DLD1 (cell line): ENCODE results near the gene WSCD2.

Source experiments
- in situ Hi-C: cut with HindIII; loops from 2 replicates; pipeline ENCODE4 v1.10.0; 2017; ENCODE audit warnings: low sequenced_read_pairs

WSCD2 gene

DNA sequence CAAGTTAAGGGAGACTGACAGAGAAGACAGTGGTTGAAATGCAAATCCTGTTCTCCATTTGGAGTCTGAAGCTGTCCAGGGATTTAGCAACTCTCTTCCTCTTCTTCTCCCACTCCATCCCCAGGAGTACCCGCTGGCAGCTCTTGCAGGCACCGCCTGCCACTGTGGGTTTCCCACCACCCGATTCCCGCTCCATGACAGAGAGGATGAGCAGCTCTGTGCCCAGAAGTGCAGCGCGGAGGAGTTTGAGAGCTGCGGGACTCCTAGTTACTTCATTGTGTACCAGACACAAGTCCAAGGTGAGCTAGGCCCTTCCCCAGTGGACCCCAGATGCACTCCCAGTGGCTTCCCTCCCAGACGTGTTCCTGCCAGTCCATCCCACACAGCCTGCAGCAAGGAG lies 97.8 kb downstream of the WSCD2 start:
- in situ Hi-C loops, result no loop called here

DNA sequence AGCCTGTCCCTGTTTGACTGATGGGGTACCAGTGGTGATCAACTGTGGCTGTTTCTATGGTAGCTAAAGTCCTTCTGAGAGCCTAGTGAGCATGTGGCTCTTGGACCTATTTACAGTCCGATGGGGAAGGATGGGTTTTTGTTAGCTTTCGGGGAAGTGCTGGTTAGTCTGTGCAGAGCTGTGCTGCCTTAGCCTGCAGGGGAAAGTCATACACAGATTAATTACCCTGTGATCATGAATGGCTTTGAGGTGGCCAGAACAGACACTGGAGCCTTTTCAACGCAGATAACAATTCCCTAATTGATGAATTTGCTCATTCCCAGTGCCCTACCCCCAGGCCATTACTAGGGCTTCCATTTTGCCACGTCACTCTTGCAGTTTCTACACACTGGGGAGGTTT lies 99.7 kb downstream of the WSCD2 start:
- in situ Hi-C loops, result no loop called here

DNA sequence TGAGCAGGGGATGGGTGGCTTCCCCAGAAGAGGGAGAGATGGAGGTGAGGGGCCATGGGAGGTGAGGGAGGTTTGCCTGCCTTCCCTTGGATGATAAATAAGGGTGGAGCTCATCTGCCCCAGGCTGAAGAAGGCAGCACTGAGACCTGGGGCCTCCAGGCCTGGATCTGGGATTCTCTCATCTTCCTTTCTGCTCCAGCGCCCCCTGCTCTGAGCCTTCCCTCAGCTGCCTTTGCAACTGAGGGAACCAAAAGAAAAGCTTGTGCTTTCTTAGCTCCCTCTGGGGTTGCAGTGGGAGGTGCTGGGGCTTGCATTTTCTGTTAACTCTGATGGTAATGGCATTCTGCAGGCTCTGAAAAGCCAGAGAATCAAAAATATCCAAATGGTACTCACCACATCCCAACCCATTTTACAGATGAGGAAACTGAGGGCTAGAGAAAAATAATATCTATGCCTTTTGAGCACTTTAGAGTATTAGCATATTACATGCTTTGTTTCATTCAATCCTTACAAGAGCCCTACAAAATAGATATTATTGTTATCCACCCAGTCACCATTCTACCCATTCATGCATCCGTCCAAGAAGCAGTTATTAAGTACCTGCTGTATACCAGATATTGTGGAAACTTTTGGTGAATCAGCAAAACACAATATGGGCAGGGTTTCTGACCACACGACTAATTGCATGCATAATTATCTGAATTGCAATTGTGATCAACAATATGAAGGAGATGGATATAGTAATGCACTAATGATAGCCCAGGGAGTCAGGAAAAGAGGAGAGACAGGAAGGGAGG lies 102.2 kb downstream of the WSCD2 start:
- in situ Hi-C loops, result no loop called here

DNA sequence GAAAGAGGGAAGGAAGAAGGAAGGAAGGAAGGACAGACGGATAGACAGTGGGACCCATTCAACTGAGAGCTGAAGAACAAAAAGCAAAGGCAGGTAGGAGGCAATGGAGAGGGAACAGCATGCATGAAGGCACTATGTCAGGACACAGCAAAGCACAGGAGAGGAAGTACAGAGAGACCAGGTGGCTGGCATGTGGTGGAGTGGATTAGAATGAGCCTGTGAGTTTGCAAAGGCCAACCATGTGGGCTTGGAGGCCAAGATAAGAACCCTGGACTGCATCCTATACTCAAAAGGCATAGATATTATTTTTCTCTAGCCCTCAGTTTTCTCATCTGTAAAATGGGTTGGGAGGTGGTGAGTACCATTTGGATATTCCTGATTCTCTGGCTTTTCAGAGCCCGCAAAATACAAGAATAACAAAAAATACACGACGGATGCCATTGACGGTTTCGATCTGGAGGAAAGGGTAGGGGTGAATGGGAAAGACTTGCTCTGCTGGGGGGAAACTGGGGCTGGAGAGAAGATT lies 102.9 kb downstream of the WSCD2 start:
- in situ Hi-C loops, result no loop called here

DNA sequence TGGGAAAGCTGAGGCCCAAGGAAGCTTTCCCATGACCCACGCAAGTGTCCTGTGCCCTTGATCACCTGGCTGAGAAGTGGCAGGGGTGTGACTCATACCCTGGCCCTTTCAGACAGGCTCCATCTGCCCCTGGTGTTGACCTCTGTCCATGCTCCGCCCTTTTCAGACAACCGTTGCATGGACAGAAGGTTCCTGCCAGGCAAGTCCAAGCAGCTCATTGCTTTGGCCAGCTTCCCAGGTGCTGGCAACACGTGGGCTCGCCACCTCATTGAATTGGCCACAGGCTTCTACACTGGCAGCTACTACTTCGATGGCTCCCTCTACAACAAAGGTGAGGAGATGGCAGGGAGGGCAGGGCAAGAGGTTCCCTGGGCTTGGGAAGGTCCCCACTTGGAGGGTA lies 103.5 kb downstream of the WSCD2 start:
- in situ Hi-C loops, result no loop called here

DNA sequence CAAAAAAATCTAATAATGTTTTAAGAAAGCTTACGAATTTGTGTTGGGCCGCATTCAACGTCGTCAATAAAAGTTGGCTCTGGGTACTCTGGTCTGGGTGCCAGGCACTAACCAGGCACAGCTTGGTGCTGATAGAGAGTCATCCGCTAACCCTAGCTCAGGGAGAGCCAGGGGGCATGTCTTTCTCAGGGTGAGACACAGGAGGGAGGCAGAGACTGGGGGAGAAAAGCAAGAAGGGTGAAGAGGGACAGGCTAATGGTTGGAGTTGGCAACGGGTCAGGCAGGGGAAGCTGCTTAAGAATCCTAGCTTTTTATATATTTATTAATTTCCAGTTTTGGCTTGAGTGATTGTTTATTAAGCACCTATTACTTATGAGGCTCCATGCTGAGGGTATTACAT lies 105.1 kb downstream of the WSCD2 start:
- in situ Hi-C loops, result no loop called here

DNA sequence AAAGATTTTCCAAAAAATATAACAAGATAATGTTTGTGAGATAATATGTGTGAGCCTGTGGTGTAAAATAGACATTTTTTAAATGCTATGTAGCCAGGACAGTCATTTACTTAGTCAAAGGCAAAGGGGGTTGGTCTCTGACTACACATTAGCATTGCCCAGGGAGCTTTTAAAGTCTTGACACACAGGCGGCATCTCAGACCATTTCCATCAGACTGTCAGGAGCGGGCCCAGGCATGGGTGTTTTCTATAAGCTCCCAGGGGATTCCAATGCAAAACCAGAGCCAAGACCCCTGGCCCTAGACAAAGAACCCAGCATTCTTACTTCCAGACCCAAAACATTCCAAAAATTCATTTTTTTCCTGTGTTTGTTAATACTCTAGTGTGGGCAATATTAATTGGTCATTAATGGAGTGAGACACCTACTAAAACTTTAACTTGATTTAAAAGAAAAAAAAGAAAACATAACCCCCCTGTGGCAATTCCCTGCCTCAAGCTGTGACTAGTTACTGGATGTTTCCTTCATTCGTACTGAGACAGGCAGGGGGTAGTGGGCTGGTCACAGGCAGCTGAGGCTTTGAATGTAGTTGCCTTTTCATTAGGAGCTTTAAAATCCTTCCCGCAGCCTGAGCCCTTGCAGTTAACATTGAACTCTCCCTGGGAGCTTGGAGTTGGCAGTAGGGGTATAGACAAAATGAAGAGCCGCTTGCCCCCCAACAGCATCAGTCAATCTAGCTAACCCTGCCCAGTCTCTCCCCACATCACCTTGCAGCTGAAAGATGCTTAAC lies 106.3 kb downstream of the WSCD2 start:
- in situ Hi-C loops, result no loop called here

DNA sequence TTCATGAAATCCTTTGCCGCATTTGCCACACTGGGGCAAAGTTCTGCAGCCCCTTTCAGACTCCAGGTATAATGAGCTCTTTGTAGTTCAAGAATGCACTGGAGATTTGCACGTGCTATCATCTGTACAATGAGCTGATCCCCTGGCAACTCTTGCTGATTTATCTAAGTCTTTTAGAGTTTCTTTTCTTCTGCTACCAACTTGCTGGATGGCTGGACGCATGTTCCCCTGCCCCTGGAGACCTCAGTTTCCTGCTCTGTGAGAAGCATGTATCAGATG lies 106.8 kb downstream of the WSCD2 start:
- in situ Hi-C loops, result no loop called here

DNA sequence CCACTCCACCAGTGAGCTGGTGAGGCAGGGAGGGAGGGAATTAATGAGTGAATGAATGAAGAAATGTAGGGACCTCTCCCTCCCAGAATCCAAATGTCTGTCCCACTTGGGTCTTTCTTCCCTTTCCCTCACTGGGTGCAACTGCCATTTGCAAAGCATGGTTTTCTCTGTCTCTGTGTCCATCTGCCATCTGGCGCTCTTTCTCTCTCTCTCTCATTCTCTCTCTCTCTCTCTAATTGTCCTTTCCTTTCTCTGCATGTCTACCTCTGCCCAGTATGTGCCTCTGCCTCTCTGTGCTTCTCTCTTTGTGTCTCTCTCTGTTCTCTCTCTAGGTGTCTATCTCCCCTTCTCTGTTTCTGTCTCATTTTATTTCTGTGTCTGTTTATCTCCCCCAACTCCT lies 107.3 kb downstream of the WSCD2 start:
- in situ Hi-C loops, result no loop called here

DNA sequence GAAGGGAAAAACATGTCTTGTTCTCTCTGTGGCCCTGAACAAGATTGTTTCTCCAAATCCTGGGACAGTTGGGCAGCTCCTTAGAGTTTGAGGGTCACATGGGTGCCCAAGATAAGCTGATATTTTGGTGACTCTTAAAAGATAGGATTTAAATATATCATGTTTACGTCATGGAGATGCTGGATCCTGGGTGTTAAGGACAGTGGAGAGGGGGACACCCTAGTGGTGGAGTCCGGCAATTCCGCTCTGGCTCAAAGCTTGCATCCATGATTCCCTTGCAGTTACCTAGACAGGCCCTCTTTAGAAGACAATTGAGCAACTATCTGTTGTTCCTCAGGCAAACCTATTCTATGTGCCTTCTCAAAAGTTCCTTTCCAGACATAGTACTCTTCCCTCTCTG lies 108.2 kb downstream of the WSCD2 start:
- in situ Hi-C loops, result no loop called here

DNA sequence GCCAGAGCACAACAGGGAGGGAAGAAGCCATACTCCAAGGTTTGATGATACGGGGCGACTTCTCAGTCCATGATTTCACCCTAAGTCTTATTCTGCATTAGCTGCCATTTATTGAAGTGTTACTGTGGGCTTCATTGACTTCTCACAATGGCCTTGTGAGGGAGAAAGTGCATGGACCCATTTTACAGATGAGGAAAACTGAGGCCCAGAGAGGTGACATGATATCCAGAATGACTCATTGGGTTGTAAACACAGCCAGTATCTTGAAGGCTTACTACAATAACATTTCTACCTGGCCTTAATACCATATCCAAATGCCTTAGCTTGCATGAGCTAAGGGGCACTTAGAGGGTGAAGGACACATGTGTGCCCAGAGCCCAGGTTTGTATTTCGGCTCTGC lies 109.4 kb downstream of the WSCD2 start:
- in situ Hi-C loops, result no loop called here

DNA sequence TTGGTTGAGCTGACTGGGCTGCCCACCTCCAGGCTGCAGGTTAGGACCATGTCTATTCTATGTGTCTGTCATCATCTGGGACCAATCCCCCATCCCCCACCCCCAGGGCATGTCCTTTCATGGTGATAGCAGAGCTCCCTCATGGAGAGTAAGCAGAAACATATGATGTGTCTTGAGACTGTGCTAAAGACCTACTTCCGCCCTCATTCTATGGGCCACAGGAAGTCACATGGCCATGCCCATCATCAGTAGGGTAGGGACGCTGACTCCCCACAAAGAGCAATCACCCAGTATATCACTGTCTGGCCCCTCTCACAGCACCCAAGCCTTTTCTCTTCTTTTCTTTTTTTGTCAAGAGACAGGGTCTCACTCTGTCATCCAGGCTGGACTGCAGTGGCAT lies 110.3 kb downstream of the WSCD2 start:
- in situ Hi-C loops, result no loop called here

DNA sequence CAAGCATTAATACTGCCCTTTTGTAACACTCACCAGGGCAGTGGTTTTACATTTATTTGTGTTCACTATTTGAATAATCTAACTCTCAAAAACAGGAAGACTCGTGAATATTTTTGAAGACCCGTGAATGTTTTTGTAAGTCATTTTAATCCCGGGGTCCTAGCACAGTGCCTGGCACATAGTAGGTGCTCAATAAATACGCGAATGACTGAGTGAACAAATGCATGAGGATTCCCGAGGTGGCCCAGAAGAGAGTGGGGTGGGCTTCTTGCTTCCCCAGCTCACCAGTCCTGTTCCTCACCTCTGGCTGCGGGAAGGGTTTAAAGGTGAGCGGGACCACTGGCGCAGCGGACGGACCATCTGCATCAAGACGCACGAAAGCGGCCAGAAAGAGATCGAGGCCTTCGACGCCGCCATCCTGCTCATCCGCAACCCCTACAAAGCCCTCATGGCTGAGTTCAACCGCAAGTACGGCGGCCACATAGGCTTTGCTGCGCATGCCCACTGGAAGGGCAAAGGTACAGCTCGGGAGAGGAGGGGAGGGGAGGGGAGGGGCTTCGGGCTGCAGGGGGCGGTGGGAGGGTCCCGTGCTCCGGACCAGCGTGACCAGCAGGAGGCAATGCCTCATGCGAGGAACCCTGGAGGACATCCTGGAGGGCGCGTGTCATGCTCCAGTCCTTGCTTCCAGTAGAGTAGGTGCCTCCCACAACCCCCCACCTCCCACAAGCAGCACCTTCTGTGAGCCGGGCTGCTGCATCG lies 111.1 kb downstream of the WSCD2 start:
- in situ Hi-C loops, result no loop called here

DNA sequence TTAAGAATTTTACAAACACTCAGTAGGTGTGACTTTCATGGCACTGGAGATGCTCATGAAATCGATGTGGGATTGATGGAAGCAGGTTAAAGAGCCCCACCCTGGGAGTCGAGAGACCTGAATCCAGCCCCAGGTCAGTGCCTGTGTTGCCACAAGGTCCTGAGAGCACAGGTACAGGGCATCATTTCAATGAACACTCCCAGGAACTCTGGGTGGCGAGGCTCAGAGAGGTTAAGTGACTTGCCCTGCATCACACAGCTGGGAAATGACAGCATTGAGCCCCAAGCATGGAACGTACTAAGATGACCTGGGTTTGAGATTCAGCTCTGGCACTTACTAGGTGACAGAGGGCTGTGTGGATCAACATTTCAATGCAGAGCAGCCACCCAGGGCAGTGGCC lies 111.8 kb downstream of the WSCD2 start:
- in situ Hi-C loops, result no loop called here

DNA sequence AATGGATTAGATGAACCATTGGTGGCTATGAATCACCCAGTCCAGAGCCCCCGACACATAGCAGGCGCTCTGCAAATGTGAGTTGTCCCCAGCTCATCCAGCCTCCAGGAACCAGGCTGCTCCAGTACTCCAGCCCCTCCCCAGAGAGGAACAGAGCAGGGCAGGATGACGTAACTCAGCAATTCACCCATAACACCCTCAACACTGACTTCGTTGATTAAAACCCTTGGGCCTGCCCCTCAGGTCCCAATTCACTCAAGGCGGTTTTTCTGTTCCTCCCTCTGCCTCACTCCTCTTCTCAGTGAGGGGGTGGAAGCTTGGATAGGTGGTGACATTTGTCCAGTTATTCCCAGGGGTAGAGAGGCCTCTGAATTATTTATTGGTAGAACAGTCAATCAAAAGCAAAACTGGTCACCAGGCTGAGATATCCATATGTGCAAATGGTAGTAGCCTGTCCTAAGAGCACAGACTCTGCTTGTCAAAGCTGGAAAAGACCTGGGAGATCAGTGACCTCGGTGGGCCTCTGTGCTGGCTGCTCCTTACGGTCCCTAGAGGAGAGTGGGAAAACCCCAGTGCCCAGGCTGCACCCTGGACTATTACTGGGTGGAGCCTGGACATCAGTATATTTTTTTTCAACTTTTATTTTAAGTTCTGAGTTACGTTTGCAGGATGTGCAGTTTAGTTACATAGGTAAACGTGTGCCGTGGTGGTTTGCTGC lies 113.1 kb downstream of the WSCD2 start:
- in situ Hi-C loops, result no loop called here

DNA sequence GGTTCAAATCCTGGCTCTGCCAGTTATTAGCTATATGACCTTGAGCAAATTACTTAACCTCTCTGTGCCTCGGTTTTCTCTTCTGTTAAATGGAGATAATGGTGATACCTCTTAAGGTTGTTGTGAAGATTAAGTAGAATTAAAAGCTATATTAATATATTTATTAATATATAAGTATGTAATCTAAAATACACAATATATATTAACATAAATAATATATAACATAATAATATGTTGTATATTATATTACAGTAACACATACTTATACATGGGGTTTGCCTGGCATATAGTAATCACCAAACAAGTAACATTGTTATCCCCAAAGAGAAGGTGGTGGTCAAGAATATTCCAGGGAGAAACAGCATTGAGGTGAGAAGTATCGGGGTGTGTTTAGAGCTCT lies 118.0 kb downstream of the WSCD2 start:
- in situ Hi-C loops, result no loop called here

DNA sequence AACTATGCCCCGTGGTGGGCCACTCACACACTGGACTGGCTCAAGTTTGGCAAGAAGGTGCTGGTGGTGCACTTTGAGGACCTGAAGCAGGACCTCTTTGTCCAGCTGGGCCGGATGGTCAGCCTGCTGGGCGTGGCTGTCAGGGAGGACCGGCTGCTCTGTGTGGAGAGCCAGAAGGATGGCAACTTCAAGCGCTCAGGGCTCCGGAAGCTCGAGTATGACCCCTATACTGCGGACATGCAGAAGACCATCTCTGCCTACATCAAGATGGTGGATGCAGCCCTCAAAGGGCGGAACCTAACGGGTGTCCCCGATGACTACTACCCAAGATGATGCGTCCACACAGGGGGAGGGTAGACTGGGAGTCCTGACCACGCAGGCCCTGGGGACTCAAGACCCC lies 118.9 kb downstream of the WSCD2 start:
- in situ Hi-C loops, result no loop called here

DNA sequence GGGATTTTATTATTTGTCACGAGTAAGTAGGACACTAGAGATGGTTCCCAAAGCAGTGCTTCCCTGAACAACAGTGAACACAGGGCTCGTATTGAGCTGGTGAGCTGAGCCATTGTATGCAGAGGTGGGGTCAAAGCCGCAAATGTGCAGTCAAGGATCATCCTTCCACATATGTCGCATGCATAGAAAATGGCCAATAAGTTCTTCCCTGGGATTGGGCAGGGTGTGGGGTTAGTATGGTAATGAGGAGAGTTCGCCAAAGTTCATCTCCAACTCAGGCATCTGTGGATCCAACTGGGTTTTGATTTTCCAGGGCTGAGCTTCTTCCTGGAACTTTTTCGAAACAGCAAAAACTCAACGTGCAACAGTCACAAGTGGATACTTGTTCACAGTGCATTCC lies 123.4 kb downstream of the WSCD2 start:
- in situ Hi-C loops, result no loop called here

DNA sequence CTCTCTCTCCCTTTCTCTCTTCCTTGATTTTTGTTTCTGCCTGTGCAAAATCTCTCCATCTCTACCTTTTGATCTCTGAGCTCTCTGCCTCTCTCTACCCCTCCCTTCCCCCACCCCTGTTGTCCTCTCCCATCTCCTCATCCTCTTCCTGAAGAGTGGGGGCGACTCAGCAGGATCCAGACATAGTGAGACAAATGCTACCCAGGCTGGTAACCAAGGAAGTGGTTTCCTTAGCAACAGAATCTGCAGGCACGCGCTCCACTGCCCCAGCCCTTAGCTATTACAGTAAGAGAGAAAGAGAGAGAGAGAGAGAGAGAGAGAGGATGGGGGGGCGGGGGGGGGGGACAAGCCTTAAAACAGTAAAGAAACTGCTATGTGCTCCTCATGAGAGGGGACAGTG lies 124.5 kb downstream of the WSCD2 start:
- in situ Hi-C loops, result no loop called here

DNA sequence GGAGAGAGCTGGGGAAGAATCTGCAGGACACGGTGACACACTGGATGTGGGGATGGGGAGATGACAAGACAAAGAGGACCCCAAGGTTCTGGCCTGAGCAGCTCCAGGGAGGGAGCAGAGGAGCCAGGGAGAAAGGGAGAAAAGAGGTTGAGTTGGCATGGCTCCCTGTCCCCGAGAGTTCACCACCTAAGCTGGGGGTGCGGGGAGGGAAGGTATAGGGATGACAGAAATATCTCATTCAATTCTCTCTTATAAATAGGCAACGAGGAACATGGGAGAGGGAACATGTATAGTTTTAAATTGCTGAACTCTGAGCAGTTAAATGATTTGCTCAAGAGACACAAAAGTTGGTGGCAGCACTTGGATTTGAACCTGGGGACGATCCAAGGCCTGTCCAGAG lies 124.9 kb downstream of the WSCD2 start:
- in situ Hi-C loops, result no loop called here
